Measurements from ENCODE around the gene USP12. TPM values are rescaled to one million over a fixed set of nuclear protein-coding genes. Genes with fewer than 3 reads are reported as not detected.

USP12 gene
- total and polyA plus RNA-seq, 2 donors from 2014 or later: 15.0 to 27.5 TPM

GRCh38 chr13:27044837-27045570 lies 126.6 kb downstream of the USP12 start:
- FAIRE-seq (no peak), DNase-seq (no peak)
- TF ChIP-seq CTCF (IDR thresholded peaks at IDR 0.05; ENCODE audit: borderline replicate concordance, extremely low read depth, insufficient read depth): no peak
- intact Hi-C loops (cut with DNase I): no loop called here
- Histone ChIP-seq H3K36me3 (ENCODE audit: control insufficient read depth in 2 of 3, insufficient read depth in 3 of 3, low read length in 3 of 3) (no peaks in the 10 kb centered on the region), H3K4me3 (ENCODE audit: low read length in 3 of 3) (no peak overlapping the region), H3K9me3 (ENCODE audit: control insufficient read depth in 2 of 3, insufficient read depth in 1 of 3, low read length in 3 of 3) (no peaks in the 10 kb centered on the region), H3K9ac (ENCODE audit: low read length in 3 of 3) (no peak overlapping the region), H3K4me1 (ENCODE audit: control insufficient read depth in 2 of 3, insufficient read depth in 2 of 3, low read depth in 1 of 3, low read length in 3 of 3) (no peaks in the 10 kb centered on the region), H3K27ac (ENCODE audit: low read depth in 2 of 2, low read length in 2 of 2) (no peak overlapping the region), H3K27me3 (ENCODE audit: control insufficient read depth, insufficient read depth, low read length) (no peaks in the 10 kb centered on the region)

- intact Hi-C loops (cut with DNase I): no loop called here
- H3K27me3 ChIP-seq (ENCODE audit: control insufficient read depth, insufficient read depth, low read length): no peaks in the 10 kb centered on the region
- H3K4me1 ChIP-seq (ENCODE audit: control insufficient read depth in 2 of 3, insufficient read depth in 2 of 3, low read depth in 1 of 3, low read length in 3 of 3): no peaks in the 10 kb centered on the region
- no peak overlapping the region for H3K27ac ChIP-seq (ENCODE audit: low read depth in 2 of 2, low read length in 2 of 2)
- no peaks in the 10 kb centered on the region for H3K36me3 ChIP-seq (ENCODE audit: control insufficient read depth in 2 of 3, insufficient read depth in 3 of 3, low read length in 3 of 3)
- no peak for TF ChIP-seq CTCF (IDR thresholded peaks at IDR 0.05; ENCODE audit: borderline replicate concordance, extremely low read depth, insufficient read depth)
- H3K9ac ChIP-seq (ENCODE audit: low read length in 3 of 3): no peak overlapping the region
- H3K9me3 ChIP-seq (ENCODE audit: control insufficient read depth in 2 of 3, insufficient read depth in 1 of 3, low read length in 3 of 3): no peaks in the 10 kb centered on the region
- no peak overlapping the region for H3K4me3 ChIP-seq (ENCODE audit: low read length in 3 of 3)
- peak in 1 of 5 donors; percentile 36 for DNase-seq
- no peak for FAIRE-seq
These were observed 128.6 kb downstream of the USP12 start for GRCh38 chr13:27043013-27043412.

GRCh38 chr13:27041341-27041740 lies 130.3 kb downstream of the USP12 start:
- intact Hi-C loops (cut with DNase I): no loop called here
- Histone ChIP-seq H3K4me1 (ENCODE audit: control insufficient read depth in 2 of 3, insufficient read depth in 2 of 3, low read depth in 1 of 3, low read length in 3 of 3) (peaks cover 0 to 2% (median 0%) of the 10 kb centered on the region in 3 donors), H3K27me3 (ENCODE audit: control insufficient read depth, insufficient read depth, low read length) (no peaks in the 10 kb centered on the region), H3K9ac (ENCODE audit: low read length in 3 of 3) (no peak overlapping the region), H3K27ac (ENCODE audit: low read depth in 2 of 2, low read length in 2 of 2) (no peak overlapping the region), H3K9me3 (ENCODE audit: control insufficient read depth in 2 of 3, insufficient read depth in 1 of 3, low read length in 3 of 3) (no peaks in the 10 kb centered on the region), H3K4me3 (ENCODE audit: low read length in 3 of 3) (no peak overlapping the region), H3K36me3 (ENCODE audit: control insufficient read depth in 2 of 3, insufficient read depth in 3 of 3, low read length in 3 of 3) (no peaks in the 10 kb centered on the region)
- no peak for DNase-seq
- TF ChIP-seq CTCF (IDR thresholded peaks at IDR 0.05; ENCODE audit: borderline replicate concordance, extremely low read depth, insufficient read depth): no peak
- no peak for FAIRE-seq

GRCh38 chr13:27040826-27041108 lies 130.8 kb downstream of the USP12 start:
- Histone ChIP-seq H3K27ac (ENCODE audit: low read depth in 2 of 2, low read length in 2 of 2) (no peak overlapping the region), H3K4me1 (ENCODE audit: control insufficient read depth in 2 of 3, insufficient read depth in 2 of 3, low read depth in 1 of 3, low read length in 3 of 3) (peaks cover 0 to 3% (median 0%) of the 10 kb centered on the region in 3 donors), H3K36me3 (ENCODE audit: control insufficient read depth in 2 of 3, insufficient read depth in 3 of 3, low read length in 3 of 3) (no peaks in the 10 kb centered on the region), H3K4me3 (ENCODE audit: low read length in 3 of 3) (no peak overlapping the region), H3K27me3 (ENCODE audit: control insufficient read depth, insufficient read depth, low read length) (no peaks in the 10 kb centered on the region), H3K9me3 (ENCODE audit: control insufficient read depth in 2 of 3, insufficient read depth in 1 of 3, low read length in 3 of 3) (no peaks in the 10 kb centered on the region), H3K9ac (ENCODE audit: low read length in 3 of 3) (no peak overlapping the region)
- intact Hi-C loops (cut with DNase I): no loop called here
- FAIRE-seq: no peak
- no peak for TF ChIP-seq CTCF (IDR thresholded peaks at IDR 0.05; ENCODE audit: borderline replicate concordance, extremely low read depth, insufficient read depth)
- DNase-seq: no peak
